HEK293T (cell line): ENCODE measurements around the gene RNASEH2C.

Source experiments
- CTCF ChIA-PET: fragments of 350-600 bp; formaldehyde crosslinking; extraction: SDS; loops from one replicate; lab custom pipeline; 2021; ENCODE audit warnings: antibody characterized with exemption, inconsistent platforms; lab: Yijun Ruan, JAX
- POLR2A ChIA-PET: fragments of 350-600 bp; formaldehyde crosslinking; extraction: SDS; loops from one replicate; lab custom pipeline; 2020; ENCODE audit warnings: antibody characterized with exemption, inconsistent platforms; lab: Yijun Ruan, JAX
- DNase-seq: peaks from one replicate; pipeline ENCODE4 v3.0.0; 2012; ENCODE audit warnings: mixed read lengths; ENCODE audit errors: extremely low spot score
- ARNT ChIP-seq: fragments of 450-650 bp; IDR thresholded peaks from 2 replicates; pipeline ENCODE4 v1.6.1; 2017; ENCODE audit warnings: mild to moderate bottlenecking
- BHLHE40 ChIP-seq: fragments of 450-650 bp; IDR thresholded peaks from 2 replicates; pipeline ENCODE4 v1.6.1; 2016; ENCODE audit warnings: mild to moderate bottlenecking, moderate library complexity, borderline replicate concordance
- CTBP1 ChIP-seq: fragments of 450-650 bp; IDR thresholded peaks from 2 replicates; pipeline ENCODE4 v1.6.1; 2016; ENCODE audit warnings: borderline replicate concordance
- ELF4 ChIP-seq: fragments of 450-650 bp; IDR thresholded peaks from 2 replicates; pipeline ENCODE4 v1.6.1; 2017; ENCODE audit warnings: antibody characterized with exemption
- FOXA1 ChIP-seq: fragments of 450-650 bp; IDR thresholded peaks from 2 replicates; pipeline ENCODE4 v1.6.1; 2016; ENCODE audit warnings: mild to moderate bottlenecking
- FOXK2 ChIP-seq: fragments of 450-650 bp; IDR thresholded peaks from 2 replicates; pipeline ENCODE4 v1.6.1; 2016; ENCODE audit warnings: mild to moderate bottlenecking
- FOXM1 ChIP-seq: fragments of 450-650 bp; IDR thresholded peaks from 2 replicates; pipeline ENCODE4 v1.6.1; 2017; ENCODE audit warnings: mild to moderate bottlenecking, borderline replicate concordance
- HDGF ChIP-seq: fragments of 450-650 bp; IDR thresholded peaks from 2 replicates; pipeline ENCODE4 v1.6.1; 2017; ENCODE audit warnings: antibody characterized with exemption, borderline replicate concordance
- L3MBTL2 ChIP-seq: fragments of 450-650 bp; conservative IDR thresholded peaks from 2 replicates; pipeline ENCODE4 v1.6.1; 2016; ENCODE audit warnings: mild to moderate bottlenecking
- LEF1 ChIP-seq: fragments of 450-650 bp; IDR thresholded peaks from 2 replicates; pipeline ENCODE4 v1.6.1; 2017; ENCODE audit warnings: mild to moderate bottlenecking, borderline replicate concordance
- NFRKB ChIP-seq: fragments of 450-650 bp; IDR thresholded peaks from 2 replicates; pipeline ENCODE4 v1.6.1; 2016; ENCODE audit warnings: mild to moderate bottlenecking, moderate library complexity
- SP1 ChIP-seq: fragments of 450-650 bp; IDR thresholded peaks from 2 replicates; pipeline ENCODE4 v1.6.1; 2017
- SUZ12 ChIP-seq: fragments of 450-650 bp; IDR thresholded peaks from 2 replicates; pipeline ENCODE4 v1.6.1; 2016; ENCODE audit warnings: mild to moderate bottlenecking
- TARDBP ChIP-seq: fragments of 450-650 bp; IDR thresholded peaks from 2 replicates; pipeline ENCODE4 v1.6.1; 2016
- ZNF384 ChIP-seq: fragments of 450-650 bp; IDR thresholded peaks from 2 replicates; pipeline ENCODE4 v1.6.1; 2016
- TF ChIP-seq, protein P1 (sequence below): fragments of 450-650 bp; IDR thresholded peaks from 2 replicates; pipeline ENCODE4 v1.6.1; 2016

The RNASEH2C gene

DNA sequence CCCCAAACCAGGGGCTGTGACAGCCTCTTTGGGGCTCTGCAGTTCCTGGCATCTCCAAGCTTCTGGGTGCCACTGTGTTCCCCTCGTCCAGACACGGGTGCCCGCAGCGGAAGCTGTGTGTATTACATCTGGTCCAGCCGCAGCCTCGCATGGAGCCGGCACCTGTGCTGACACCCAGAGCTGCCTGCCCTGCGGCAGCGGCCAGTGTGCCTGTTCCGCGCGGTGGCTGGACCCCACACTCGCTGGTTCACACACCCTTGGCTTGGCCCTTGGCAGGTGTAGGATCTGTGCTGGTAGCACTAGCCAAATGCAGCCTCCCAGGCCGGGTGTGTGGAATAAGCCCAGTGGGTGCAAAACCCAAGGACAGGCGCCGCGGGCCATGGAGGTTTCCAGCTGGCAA lies 24.5 kb upstream of the RNASEH2C start:
- ChIA-PET CTCF (interaction anchor here (0.6 to 1.0 kb wide), 5 partner anchors 8 to 243 kb away, joined by 3 to 6 read pairs (median 3); no protein-coding TSS in a partner anchor), POLR2A (interaction anchor here (0.7 to 0.8 kb wide), 2 partner anchors 9 to 33 kb away, joined by 3 read pairs; partner anchors contain the start of gene KAT5)
- DNase-seq: no peak
- TF ChIP-seq ELF4: no peak
- no peak for TF ChIP-seq HDGF
- no peak for TF ChIP-seq FOXK2
- TF ChIP-seq ZNF384: no peak

DNA sequence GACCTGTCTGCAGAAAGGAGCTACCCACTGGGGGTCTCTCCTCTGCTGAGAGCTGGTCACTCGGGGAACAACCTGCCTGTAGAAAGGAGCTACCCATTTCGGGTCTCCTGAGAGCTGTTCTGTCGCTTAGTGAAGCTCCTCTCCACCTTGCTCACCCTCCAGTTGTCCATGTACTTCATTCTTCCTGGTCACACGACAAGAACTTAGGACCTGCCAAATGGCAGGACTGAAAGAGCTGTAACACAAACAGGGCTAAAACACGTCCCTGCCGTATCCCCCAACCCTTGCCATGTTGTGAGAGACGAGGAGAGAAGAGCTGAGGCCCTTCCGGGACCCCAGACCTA lies 24.1 kb upstream of the RNASEH2C start:
- CTCF ChIA-PET: interaction anchor here (0.6 to 1.0 kb wide), 5 partner anchors 8 to 243 kb away, joined by 3 to 6 read pairs (median 3); no protein-coding TSS in a partner anchor
- POLR2A ChIA-PET: interaction anchor here (0.7 to 0.8 kb wide), 2 partner anchors 9 to 33 kb away, joined by 3 read pairs; partner anchors contain the start of gene KAT5
- no peak for TF ChIP-seq NFRKB
- TF ChIP-seq, protein P1, sequence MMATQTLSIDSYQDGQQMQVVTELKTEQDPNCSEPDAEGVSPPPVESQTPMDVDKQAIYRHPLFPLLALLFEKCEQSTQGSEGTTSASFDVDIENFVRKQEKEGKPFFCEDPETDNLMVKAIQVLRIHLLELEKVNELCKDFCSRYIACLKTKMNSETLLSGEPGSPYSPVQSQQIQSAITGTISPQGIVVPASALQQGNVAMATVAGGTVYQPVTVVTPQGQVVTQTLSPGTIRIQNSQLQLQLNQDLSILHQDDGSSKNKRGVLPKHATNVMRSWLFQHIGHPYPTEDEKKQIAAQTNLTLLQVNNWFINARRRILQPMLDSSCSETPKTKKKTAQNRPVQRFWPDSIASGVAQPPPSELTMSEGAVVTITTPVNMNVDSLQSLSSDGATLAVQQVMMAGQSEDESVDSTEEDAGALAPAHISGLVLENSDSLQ: no peak
- TF ChIP-seq FOXA1: no peak
- no peak for TF ChIP-seq SP1
- no peak for TF ChIP-seq FOXK2
- no peak for TF ChIP-seq TARDBP
- TF ChIP-seq LEF1: no peak

DNA sequence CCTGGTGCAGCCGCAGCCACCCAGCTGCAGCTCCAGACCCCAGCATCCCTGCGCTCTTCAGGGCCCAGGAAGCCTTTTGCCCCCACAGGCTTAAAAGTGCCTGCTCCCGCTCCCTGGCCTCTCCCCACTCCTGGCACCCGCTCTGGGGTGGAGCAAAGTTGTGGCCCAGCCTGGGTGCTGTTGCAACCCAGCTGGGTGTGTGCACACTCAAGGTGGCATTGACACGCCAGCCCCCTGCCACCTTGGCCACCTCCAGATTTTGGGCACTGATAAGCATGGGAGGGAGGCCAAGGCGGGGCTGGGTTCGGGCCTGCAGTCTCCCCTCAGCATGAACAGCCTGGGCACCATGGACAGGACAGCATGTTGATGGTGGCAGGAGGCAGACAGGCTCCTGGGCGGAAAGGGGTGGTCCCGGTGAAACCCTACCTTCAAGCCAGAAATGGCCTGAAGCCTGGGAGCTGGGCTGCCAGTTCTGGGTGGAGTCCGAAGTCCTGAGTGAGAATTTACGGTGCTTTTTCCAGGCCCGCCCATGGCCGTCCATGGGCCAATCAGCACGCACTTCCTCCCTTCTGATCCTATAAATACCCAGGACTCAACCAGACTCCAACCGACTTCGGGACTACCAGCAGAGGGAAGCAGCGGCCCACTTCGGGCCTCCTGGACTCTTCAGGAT lies 23.6 kb upstream of the RNASEH2C start:
- peak; percentile 52 for DNase-seq
- CTCF ChIA-PET: interaction anchor here (0.6 to 1.0 kb wide), 5 partner anchors 9 to 244 kb away, joined by 3 to 6 read pairs (median 3); no protein-coding TSS in a partner anchor
- no peak for TF ChIP-seq ZNF384
- TF ChIP-seq SUZ12: no peak
- TF ChIP-seq FOXA1: no peak
- TF ChIP-seq, protein P1: 0 out of 2 replicates have a peak, but pooled peaks have one; percentile 3
- TF ChIP-seq FOXK2: no peak
- TF ChIP-seq LEF1: no peak
- POLR2A ChIA-PET: interaction anchor here (0.7 to 0.8 kb wide), 2 partner anchors 8 to 32 kb away, joined by 3 read pairs; partner anchors contain the start of gene KAT5

More for the DNA sequence above, 24.1 kb upstream of the RNASEH2C start:
- no peak for DNase-seq

- ChIA-PET CTCF (no interaction called here), POLR2A (no interaction called here)
- TF ChIP-seq NFRKB: no peak
- no peak for TF ChIP-seq FOXK2
- TF ChIP-seq SUZ12: no peak
- no peak for TF ChIP-seq FOXM1
- TF ChIP-seq, protein P1: no peak
- no peak for TF ChIP-seq HDGF
- TF ChIP-seq BHLHE40: no peak
- no peak for TF ChIP-seq CTBP1
- TF ChIP-seq FOXA1: no peak
- no peak for TF ChIP-seq SP1
- no peak for DNase-seq
These were observed 23.1 kb upstream of the RNASEH2C start for GRCh38 chr11:65743681-65744025.

DNA sequence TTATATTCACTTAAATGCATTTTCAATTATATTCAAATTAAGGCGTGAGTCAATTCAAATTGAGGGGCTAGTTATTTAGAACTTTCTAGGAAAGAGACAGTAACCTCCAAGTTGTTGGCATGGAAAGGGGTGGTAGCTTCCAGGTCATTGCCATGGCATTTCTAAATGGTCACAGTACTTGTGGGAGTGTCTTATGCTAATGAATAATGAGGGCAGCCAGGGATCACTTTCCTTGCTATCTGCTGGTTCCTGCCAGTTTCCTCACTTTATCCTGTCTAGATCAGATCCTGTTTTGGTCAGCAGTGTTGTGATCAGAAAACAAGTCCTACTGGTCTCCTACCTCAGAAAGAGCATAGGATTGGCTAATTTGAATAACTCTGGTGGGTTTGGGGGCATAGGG lies 21.8 kb upstream of the RNASEH2C start:
- no peak for TF ChIP-seq ZNF384
- ChIA-PET CTCF (interaction anchor here (0.6 kb wide), 2 partner anchors 38 to 259 kb away, joined by 5 to 7 read pairs; no protein-coding TSS in a partner anchor), POLR2A (no interaction called here)
- DNase-seq: no peak

GRCh38 chr11:65741185-65741584 lies 20.6 kb upstream of the RNASEH2C start:
- ChIA-PET CTCF (no interaction called here), POLR2A (no interaction called here)
- TF ChIP-seq CTBP1: no peak
- no peak for DNase-seq

- TF ChIP-seq, protein P1: no peak
- TF ChIP-seq ZNF384: no peak
- TF ChIP-seq SUZ12: no peak
- TF ChIP-seq HDGF: no peak
- TF ChIP-seq ARNT: no peak
- no peak for TF ChIP-seq ELF4
- TF ChIP-seq CTBP1: no peak
- no peak for TF ChIP-seq NFRKB
- TF ChIP-seq BHLHE40: no peak
- no peak for TF ChIP-seq SP1
- no peak for TF ChIP-seq TARDBP
- no peak for TF ChIP-seq FOXA1
- TF ChIP-seq L3MBTL2: no peak
- no peak for TF ChIP-seq FOXM1
- TF ChIP-seq LEF1: no peak
- TF ChIP-seq FOXK2: no peak
- CTCF ChIA-PET: no interaction called here
- POLR2A ChIA-PET: no interaction called here
- DNase-seq: no peak
These were observed 18.4 kb upstream of the RNASEH2C start for GRCh38 chr11:65739022-65739421.
